ENCODE data around the gene CAMTA1.

CAMTA1 gene

DNA sequence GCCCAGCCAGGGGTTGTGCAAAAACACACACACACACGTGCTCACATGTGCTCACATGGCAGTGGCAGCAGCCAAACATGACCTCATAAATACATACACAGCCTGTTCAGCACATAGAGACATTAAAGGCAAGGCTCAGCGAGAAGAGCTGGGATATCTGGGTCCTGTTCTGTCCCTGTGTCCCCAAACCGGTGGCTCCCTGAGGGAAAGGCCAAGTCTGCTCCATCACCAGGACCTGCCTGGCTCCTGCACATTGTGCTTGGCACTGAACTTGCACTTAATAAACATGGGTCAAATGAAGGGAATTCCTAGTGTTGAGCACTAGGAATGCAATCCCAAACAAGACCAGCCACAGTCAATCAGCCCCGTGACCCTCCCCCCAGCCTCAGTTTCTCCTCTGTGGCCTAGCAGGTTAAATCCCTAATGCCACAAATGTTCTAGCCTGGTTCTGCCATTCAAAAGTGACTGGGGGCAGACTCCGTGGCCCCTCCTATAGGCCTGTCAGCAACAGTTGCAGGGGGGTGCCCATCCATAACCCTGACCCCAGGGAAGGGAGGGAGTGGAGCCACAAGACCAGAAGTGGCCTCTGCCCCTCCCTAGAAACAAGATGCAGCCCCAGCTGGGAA, 825.0 kb downstream of the CAMTA1 start:
- no peak for DNase-seq

DNA sequence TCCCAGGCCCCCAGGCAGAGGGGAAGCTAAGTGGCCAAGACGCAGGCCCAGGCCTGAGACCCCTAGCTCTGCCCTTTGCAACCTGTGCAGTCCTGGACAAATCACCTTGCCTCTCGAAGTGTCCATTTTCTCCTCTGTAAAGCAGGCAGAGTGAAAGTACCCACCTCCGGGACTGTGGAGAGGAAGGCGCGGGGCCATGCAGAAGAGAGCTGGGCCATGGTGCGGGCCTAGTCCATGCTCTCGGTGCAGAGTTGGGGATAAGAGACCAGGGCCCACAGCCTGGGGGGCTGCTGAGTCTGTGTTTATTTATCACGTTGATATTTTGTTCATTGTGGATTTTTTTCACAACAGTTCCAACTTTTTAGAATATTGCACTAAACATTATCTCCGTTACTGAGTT, 825.7 kb downstream of the CAMTA1 start:
- DNase-seq, result no peak

DNA sequence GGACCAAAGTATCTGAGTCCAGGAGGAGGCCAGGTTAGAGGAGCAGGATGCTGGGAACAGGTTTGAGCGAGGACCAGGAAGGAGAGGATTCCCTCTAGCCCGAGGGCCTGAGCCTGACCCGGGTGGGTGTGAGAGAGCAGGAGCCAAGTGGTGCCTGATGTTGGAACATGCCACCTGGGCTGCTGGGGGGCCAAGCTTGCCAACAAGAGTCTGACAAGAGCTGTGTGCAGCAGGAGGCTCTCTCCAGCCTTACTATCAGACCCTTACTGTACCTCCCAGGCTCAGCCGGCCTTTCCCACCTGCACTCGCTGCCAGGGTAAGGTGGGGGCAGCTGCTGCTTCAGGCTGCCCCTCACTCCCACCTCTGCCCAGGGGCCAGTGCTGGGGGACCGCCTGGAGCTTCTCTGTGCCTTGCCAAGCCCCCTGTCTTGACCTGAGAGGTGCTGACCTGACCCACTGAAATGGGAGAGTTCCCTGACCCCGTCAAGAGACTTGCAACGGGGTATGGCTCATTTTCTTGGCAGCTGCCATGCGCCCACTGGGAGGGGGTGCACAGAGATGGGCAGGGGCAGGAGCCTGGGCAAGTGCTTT, 826.3 kb downstream of the CAMTA1 start:
- no peak for DNase-seq

DNA sequence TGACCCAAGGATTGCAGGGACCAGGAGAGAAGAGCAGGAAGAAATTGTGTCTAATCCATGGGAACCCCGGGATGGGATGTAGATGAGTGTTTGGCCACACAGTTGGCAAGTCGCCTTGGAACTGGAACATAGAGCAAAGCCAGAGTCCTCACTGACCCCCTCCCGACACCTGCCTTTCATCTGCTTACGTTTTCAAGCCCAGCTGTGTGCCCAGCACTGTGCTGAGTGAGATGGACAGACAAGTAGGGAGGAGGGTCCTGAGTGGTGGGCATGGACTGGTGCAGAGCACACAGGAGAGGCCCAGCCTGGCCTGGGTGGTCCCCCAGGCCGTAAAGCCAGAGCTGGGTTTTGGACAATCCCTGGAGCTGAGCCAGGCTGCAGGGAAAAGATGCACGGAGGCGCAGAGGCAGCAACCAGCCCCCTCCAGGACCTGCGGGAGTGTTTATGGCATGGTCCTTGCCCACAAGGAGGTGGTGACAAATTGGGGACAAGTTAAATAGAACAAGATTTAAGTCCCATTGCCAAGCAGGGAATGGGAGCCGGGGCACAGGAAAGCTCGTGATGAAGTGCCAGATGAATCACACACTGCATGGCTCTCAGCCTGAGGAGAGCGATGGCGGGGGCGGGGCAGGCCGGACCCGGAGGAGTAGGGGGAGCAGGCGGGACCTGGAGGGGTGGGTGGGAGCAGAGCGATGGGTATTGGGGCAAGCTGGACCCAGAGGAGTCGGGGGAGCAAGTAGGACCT, 828.0 kb downstream of the CAMTA1 start:
- DNase-seq, result no peak

DNA sequence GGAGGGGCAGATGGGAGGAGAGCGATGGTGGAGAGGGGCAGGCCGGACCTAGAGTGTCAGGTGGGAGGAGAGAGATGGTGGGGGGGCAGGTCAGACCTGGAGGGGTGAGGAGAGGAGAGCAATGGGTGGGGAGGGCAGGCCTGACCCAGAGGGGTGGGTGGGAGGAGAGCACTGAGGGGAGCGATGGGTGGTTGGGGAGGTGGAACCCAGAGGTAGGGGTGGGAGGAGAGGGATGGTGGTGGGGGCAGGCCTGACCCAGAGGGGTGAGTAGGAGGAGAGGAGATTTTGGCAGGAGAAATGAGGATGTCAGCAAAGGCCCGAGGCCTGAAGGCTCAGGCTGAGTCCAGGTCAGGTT, 828.6 kb downstream of the CAMTA1 start:
- DNase-seq, result no peak

DNA sequence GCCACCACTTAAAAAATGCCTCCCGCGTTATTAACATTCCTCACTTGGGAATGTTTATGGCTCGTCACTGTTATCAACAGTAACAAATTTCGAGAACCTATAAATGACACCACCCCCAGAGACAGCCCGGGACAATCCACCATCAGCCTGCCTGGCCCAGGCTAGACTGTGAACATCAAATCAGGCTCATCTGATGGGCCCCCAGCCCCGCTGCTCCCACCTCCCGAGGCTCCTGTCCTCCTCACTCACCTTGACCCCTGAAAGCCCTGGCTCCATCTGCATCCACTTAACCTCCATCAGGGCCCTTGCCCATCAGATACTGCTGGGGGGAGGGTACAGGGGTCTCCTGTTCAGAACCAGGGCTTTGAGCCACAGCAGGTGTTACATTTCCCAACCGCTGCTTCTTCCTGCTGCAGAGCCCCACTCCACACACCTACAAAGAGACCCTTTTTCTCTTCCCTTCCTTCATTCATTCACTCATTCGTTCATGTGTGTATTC, 829.4 kb downstream of the CAMTA1 start:
- DNase-seq, result no peak

DNA sequence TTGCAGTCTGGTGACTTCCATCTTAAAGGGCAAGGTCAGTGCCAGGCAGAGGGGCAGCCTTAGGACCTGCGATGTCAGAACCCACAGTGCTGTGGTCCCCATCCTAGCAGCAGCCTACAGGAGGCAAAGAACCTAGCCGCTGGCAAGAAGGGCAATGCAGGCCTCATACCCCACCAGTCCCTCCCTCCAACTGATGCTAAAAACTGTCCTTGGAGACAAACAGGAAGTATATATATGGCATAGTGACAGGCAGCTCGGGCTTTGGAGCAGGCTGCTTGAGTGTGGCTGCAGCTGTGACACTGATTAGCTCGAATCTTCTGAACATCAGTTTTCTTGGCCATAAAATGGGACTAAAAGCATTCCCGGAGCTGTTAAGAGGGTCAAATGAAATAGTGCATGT, 829.9 kb downstream of the CAMTA1 start:
- DNase-seq, result no peak

DNA sequence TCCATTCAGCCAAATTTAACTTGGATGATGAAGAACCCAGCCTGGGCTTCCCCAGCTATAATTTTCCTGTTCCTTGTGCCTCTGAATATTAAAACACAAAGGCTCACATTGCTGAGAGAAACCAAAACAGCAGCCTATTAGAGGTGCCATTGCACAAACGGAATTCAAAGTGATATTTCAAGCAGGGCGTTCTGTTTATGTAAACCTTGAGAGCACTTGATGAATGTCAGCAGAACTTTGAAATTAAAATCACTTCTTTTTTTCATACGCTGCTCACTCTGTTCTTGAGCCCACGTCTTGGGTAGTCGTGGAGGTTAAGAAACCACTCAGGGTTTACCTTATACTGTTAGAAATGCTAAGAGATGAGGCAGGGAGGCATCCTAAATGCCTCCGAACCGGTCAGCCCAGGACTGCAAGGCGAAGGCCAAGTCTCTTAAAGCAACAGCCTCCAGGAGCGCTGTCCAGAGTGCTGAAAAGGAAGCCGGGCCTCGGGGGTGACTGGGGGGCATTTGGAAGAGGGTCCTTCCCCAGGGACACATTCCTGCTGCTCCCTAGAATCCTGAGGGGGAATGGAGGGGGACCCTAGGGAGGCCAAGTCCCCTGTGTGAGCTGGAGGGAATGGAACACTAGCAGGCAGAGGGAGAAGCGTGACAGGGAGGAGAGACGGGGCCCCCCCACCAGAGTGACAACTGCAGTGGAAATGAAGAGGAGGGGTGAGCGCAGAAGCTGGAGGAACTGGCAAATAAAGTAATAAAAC, 831.0 kb downstream of the CAMTA1 start:
- DNase-seq, result peak; percentile 49

DNA sequence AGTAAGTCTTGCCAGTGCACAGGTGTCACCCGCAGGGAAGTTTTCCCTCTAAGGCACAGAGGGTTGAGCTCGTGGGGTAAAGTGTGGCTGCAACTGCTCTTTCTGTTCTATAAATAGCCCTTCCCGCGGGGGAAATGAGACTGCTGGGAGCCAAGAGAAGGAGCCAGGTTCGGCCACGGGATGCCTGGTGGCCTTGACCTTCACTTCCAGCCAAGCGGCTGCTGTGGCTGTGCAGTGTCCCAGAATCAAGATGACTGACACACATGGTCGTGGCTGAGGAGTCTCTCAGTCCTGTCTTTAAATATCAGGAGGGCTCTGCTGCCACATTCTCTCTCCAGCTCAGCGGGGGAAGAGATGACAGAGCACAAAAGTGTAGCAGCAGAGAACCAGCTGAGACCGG, 831.7 kb downstream of the CAMTA1 start:
- no peak for DNase-seq

DNA sequence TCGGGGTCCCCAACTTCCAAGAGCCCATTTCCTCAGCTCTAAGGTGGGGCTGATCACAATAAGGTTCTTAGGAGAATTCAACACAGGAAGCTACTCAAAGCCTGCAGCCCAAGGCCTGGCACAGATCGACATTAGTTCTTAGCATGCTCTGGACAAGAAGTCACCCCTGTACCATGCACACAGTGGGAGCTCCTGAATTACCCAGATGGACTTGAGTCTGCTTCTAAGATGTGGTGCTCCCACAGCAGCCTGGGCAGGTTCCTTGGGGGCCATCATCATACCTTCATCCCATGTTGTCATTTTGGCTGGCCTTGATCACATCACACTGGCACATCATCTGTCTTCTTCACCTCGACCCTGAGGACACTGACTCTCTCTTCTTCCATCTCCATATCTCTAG, 832.6 kb downstream of the CAMTA1 start:
- DNase-seq, result no peak

DNA sequence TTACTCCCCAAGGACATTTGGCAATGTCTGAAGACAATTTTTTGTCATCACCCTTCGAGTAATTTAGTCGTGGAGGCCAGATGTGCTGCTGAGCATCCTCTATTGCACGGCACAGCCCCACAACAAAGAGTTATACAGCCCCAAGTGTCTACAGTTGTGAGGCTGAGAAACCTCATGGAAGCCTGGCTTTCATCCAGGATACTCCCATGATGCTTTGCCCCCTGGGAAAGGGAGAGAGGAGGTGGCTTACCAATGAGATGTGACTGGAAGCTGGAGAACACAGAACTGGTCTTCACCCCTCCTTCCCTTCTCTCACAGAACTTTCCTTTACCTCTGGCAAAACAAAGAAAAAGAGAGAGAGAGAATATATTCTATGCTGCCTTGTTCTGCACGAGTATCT, 834.9 kb downstream of the CAMTA1 start:
- no peak for DNase-seq

DNA sequence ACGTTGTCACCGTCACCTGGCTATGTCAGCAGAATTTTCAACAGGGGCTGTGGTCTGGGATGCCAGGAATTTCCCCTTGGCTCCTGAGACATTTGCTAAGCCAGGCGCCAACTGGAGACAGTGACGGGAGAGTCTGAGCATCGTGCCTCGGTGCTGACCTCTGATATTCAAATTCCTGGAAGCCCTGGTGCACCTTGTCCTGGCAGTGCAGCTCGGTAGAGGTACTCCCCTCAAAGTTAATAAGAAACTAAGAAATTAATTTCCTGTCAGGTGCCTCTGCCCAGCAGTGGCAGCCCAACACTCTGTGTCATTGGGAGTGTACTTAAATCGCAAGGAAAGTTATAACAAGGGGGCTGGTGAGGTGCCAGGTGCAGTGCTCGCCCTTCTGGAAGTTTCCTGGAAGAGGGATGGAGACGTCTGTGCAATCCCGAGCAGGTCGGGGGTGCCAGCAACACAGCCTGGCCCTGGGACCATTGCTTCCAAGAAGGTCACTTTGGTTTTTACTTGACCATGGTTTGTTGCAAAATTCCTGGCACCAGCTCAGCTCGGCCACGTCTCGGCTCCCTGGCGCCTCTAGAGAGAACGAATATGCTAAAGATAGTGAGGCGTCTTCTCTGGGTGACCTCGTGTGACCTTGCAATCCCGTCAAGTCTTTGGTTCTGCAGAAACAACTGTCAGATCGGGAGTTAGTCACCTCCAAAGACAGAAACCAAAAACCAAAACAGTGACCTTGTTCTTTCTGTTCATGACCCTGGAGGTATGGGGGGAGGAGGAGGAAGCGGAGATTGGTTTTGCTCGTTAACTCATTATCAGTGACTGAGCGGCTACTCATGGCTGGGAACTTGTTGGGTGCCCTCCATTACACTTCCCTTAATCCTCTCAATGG, 836.3 kb downstream of the CAMTA1 start:
- DNase-seq, result no peak

DNA sequence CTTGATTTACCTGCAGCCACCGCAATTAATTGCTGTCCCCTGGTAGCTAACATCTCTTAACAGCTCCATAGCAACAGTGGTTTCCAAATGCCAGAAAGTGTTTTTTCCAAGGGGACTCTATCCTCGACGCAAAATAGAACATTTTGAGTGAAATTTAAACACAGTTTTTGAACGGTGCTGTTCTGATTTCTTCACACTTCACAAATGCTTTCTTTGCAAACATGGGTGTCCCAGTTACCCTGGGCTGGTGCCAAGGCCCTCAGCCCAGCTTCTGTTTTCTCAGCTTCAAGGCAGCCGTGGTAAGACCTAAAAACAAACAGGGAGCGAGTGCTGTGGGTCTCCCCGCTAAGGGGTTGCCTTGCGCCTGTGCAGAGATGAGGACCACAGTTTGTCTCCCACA, 838.6 kb downstream of the CAMTA1 start:
- DNase-seq, result no peak

DNA sequence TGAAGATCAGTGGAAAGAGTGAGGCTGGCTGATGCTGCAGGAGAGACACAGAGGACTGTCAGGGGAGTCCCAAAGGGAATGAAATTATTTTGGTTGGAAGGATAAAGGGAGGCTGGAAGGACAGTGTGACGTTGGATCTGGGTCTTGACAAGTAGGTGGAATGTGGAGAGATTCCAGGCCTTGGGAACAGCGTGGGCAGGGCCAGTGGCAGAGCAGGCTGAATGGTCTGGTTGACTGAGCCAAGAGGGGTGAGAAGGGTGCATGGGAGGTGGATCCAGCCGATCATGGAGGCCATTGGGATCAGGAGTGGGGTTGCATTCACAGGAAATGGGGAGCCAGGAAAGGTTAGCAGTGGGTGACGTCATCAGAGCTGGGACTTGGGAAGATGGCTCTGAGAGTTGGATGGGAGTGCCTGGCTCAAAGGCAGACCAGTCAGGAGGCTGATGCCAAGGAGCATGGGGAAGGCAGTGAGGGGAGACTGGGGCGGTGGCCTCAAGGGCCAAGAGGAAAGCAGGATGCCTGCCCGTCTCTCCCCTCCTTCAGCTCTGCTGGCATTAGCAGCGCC, 839.6 kb downstream of the CAMTA1 start:
- DNase-seq, result no peak

DNA sequence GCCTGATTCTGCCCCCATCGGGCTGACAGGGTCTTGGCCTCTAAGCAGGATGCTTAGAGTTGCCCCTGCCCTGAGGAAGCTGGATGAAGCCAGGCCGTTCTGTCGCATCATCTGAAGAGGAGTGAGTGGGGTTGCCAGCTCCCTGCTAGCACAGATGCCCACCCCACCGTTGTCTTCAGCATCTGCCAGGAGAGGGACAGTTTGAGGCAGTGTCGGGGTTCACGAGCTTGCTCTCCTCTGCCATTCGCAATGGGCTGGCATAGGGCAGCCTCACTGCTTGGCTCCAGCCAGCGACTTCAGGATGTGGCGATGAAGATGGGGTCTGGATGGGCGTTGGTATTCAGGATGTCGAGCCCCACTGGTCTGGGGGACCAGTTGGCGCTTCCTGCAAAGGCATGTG, 840.1 kb downstream of the CAMTA1 start:
- no peak for DNase-seq

DNA sequence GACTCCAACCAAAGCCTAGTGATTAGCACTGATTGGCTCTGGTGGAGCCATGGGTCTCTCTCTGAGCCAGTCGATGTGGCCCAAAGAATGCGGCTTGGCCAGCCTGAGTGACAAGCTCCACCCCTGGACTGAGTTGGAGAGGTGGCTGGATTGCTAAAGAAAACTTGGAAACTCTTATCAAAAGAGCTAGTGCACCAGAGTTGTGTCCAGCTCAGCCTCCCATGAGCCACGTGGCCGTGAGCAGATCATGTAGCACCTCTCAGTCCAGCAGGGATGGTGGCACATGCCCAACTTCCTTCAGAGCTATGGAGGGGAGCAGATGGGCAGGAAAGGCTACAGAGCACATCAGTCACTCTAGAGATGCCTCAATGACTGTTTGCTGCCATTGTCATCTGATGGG, 843.0 kb downstream of the CAMTA1 start:
- no peak for DNase-seq

DNA sequence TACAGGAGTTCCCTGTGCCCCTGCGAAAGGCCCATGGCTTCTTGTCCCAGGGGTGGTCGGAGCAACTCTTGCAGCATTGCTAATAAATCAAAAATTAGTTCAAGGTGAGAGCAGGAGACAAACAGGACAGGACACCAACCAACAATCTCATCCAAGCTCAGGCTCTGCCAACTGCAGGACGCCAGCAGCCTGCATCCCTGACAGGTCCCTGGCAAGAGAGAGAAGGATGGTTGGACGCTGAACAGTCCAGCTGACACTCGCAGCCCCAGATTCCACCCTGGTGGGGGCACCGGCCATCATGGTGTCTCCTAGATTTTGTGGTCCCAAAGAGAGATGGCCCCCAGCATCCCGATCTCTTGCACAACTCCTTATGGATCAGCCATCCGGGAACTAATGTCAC, 843.8 kb downstream of the CAMTA1 start:
- no peak for DNase-seq

DNA sequence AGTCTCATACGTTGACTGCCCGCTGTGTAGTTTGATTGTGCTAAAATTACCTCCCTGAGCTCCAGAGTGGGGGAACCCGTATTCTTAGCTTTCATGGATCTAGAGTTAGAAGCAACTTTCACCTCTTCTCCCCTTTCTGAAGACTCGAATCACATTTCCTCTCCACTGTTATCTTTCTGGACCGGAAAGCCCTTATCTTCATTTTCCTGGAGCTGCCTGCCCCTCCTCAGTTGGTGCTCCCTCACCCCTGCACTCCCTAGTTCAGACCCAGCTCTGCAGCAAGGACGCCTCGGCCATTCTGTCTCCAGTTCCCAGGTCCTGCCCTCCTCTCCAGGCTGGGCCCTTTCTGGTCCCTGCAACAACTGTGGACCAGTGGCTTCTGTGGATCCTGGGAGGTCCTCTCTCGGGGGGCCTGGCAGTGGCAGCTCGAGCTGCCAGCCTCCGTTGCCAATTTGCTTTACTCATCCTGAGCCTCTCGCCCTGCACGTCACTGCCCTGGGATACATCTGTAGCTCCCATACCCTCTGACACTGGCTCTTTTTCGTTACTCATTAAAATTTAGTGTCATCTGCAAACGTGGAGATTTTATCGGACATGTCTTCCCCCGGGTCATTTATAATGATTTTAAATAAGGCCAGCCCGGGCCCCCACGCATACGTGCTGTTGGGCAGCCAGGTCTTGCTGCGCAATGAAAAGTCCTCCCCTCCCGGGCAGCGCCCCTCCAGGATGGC, 844.4 kb downstream of the CAMTA1 start:
- no peak for DNase-seq

DNA sequence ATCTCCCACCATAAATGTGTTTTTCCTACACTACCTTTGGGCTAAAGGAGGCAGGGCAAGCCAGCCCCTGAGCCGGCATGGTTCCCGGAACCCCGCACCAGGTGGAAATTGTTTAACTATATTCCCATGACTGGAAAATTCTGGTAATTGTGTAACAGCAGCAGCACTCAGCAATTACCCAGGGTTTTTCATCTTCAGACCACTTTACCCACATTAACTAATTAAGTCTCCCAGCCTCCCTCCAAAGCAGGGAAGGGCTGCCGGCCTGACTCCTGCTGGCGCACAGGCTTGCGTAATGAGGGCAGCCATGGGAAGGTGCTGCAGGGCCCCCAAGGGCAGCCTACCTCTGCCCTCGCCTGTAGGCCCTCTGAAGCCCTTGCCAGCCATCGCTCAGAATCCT, 845.1 kb downstream of the CAMTA1 start:
- DNase-seq, result no peak

DNA sequence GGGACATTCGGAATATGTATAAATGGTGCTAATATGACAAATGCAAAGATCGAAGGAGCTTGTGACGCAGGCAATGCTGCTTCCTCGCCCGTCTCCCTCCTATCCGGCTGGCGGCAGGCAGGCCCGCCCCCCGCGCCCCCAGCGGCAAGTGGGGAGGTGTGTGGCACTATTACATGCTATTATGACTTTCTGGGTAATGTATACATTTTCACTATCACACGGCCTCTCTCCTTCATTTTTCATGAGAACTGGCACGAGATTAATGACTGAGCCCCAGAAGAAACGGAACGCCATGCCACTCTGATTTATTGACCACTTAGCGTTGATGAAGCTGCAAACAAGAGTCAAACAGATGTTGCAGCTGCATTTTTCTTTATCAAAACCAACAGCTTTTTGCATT, 846.9 kb downstream of the CAMTA1 start:
- DNase-seq, result no peak

DNA sequence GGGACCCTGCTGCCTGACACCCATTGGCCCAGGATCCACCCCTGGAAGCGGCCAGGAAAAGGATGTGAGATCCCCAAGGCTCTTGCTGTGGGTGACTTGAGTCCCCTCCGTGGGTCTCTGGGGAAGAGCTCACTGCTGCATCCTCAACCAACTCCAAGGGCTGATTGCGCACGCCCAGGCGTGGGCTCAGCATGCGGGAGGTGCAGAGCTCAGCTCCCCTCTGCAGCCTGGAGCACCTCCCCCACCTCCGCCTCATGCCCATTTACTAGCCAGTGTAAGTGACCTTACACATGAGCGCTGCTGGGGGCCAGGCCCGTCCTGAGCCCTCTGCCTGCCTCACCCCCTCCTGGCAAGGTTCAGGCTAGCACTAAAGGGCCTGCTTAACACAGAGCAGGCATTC, 847.4 kb downstream of the CAMTA1 start:
- DNase-seq, result no peak
